Stimulated activated CD4-positive, alpha-beta T cell treated with anti-CD3 and anti-CD28 coated beads, Interleukin-1b, Interleukin-23, amount 100 ng/mL, for 4 hours (primary cell): ENCODE measurements around the gene NDE1.
"Not testable (repeated sequence)": the region's sequence is repeated elsewhere in the genome, so short reads cannot be mapped to it uniquely, and the experiment has no call there.

ENCODE experiments used
- DNase-seq, 2 donors: peaks; one replicate each; pipeline ENCODE4 v3.0.0-alpha.2; 2020; ENCODE audit warnings: low read depth in 2 of 2

The NDE1 gene

GRCh38 chr16:15620611-15621195, 29.3 kb upstream of the NDE1 start:
- DNase-seq = no peak

DNA sequence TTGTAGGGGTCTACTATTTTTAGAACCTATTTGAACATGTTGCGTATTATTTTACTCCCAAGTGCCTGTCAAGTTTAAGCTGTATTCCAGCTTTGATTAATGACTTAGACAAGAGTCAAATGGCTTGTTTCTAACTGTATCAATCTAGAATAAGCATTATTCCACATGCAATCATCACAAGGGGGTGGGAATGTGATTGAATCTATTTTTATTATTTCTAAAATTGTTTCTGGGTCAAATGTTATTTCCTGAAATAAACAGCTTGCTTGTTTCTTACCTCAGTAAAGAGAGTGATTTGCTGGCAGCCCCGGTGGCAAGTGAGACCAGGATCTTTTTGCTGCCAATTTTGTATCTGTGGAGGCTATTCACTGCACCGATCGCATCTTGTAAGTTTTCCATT, 28.6 kb upstream of the NDE1 start:
- DNase-seq = no peak

GRCh38 chr16:15621889-15622288, 28.2 kb upstream of the NDE1 start:
- no peak for DNase-seq

GRCh38 chr16:15631730-15632409, 18.2 kb upstream of the NDE1 start:
- no peak for DNase-seq

GRCh38 chr16:15635926-15636325, 14.1 kb upstream of the NDE1 start:
- DNase-seq = no peak

GRCh38 chr16:15636392-15636873, 13.6 kb upstream of the NDE1 start:
- no peak for DNase-seq

GRCh38 chr16:15639061-15639568, 10.9 kb upstream of the NDE1 start:
- no peak for DNase-seq

DNA sequence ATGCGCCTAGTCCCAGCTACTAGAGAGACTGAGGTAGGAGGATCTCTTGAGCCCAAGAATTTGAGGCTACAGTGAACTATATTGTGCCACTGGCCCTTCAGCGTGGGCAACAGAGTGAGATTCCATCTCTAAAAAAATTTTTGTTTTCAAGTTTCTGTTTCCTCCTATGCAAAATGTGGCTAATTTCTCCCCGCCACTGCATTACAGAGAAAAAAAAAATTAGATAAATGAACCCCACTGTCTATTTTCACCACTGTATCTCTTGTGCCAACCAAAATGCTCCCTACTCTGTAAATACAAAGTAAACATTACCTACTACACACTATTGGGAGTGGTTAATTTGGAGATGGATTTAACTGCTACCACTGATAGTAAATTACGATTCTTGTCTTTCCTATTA, 9.1 kb upstream of the NDE1 start:
- DNase-seq = no peak

GRCh38 chr16:15641753-15642556, 8.1 kb upstream of the NDE1 start:
- DNase-seq = no peak

- peak; percentile 40 to 54 for DNase-seq
Measured at GRCh38 chr16:15642557-15643047, 7.4 kb upstream of the NDE1 start.

DNA sequence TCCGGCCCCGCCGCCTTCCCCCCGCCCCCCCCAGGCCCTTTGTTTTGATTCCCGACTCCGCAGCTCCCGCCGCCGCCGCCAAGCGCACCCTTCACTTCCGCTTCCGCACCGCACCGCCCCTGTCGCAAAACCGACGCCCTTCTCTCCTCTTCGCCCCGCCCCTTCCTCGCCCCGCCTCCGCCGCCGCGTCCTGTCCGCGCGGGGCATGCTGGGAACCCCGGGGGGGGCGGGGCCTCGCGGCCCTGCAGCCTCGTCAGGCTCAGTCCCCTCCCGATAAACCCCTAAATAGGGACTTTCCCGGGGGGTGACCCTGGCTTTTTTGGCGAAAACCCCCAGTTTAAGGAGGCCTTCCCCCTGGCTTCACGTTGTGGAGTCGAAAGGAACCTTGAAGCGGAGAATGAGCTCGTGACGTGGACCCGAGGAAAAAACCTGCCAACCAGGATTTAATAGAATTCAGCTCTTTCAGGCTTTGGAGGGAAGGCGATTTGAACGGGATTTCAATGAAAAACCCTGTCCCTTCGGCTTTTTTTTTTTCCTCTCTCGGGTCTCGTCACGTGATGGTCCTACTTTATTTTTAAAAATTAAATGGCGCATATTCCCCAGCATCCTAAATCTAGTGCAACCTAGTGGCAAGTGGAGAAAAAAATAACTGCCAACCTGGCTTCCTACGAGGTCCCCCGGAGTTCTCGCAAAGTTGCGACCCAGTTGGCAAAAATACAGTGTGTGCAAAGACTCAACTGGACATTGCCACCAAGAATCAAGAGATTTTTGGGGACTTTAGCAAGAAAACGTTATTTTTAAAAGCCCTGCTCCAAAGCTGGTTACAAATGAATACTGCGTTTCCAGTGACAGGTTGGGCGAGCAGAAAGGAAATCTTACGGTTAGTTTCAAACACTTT, 6.7 kb upstream of the NDE1 start, which contains the start of gene MARF1:
Gene MARF1 (minus strand): TSS at position 107 of the 898 bp plus-strand sequence. CDS start 3,921 bp downstream, outside the sequence.
- peak; percentile 100 for DNase-seq

GRCh38 chr16:15643946-15644250, 6.1 kb upstream of the NDE1 start:
- no peak for DNase-seq

DNA sequence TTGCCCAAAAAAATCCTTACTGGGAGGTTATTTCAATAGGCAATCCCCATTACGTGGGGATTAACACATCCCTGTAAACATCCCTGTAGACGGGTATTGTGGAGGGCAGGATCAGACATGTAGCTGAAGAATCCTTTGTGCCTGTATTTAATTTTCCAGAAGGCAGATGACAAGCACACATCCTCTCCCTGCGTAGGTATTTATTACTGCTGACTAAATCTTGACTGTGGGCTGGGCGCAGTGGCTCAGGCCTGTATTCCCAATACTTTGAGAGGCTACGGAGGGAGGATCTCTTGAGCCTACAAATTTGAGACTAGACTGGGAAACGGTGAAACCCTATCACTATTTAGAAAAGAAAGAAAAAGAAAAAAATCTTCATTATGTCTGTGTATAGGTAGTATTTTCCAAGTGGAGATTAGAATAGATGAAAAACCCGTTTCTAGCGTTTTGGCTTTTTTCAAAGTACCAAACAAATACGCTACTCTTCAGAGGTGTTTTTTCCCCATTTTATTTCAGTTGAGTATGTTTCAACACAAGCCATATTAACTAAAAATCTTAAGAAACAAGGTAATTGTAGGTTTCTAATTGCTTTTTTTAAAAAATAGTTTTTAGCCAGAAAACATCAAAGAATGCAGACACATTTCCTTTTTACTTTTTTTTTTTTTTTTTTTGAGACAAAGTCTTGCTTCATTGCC, 5.6 kb upstream of the NDE1 start:
- no peak for DNase-seq

DNA sequence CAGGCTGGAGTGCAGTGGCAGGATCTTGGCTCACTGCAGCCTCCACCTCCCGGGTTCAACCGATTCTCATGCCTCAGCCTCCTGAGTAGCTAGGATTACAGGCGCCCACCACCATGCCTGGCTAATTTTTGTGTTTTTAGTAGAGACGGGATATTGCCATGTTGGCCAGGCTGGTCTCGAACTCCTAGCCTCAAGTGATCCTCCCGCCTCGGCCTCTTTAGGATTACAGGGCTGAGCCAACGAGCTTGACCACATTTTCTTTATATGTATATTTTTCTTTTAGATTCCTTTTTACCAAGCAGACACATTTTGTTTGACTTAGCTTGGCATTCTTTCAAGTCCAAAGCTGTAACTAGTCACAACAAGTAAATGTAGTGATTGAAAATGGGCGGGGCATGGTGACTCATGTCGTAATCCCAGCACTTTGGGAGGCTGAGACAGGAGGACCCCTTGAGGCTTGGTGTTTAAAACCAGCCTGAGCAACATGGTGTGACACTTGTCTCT, 5.0 kb upstream of the NDE1 start:
- DNase-seq = not testable (repeated sequence)

- not testable (repeated sequence) for DNase-seq
Measured at GRCh38 chr16:15646557-15647293, 3.3 kb upstream of the NDE1 start.

DNA sequence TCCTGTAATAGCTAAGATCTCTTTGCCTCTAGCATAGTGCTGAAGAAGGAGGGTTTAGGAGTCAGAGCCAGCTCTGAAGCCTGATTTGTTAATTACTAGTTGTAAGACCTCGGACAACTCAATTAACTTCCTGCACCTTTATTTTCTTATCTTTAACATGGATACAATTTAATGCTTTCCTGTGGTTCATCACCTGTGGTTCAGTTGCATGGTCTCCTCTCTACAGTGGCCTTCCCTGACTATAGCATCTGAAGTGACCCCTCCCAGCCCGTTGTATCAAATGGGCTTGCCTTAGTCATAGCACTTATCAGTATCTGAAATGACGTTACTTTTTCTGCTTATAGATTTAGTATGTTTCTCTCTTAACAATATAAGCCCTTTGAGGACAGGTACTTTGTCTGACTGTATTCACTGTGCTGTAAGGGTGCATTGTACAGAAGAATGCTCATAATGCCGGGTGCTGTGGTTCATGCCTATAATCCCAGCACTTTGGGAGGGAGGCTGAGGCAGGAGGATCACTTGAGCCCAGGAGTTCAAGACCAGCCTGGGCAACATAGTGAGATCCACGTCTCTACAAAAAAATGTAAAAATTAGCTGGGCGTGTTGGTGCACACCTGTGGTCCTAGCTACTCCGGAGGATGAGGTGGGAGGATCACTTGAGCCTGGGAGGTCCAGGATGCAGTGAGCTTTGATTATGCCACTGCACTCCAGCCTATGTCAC, 2.6 kb upstream of the NDE1 start:
- DNase-seq = no peak

DNA sequence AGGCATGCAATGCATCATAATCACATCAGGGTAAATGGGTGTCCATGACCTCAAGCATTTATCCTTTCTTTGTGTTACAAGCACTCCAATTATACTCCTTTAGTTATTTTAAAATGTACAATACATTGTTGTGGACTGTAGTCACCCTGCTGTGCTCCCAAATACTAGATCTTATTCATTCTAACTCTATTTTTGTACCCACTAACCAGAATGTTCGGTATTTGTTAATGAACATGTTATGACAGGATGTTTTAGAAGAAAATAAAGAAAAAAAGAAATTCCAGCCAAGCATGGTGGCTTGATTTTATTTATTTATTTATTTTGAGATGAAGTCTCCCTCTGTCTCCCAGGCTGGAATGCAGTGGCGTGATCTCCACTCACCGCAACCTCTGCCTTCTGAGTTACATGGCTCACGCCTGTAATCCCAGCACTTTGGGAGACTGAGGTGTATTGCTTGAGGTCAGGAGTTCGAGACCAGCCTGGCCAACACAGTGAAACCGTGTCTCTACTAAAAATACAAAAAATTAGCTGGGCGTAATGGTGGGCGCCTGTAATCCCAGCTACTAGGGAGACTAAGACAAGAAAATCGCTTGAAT, 1.8 kb upstream of the NDE1 start:
- DNase-seq = no peak

GRCh38 chr16:15649311-15649710, 734 bp upstream of the NDE1 start:
- DNase-seq = not testable (repeated sequence)

- no peak for DNase-seq
Measured at GRCh38 chr16:15649727-15650018, 372 bp upstream of the NDE1 start.
